ENCODE results near the gene CEP112. TPM values are rescaled to one million over a fixed set of nuclear protein-coding genes. Genes with fewer than 3 reads are reported as not detected.

CEP112 gene
- total and polyA plus RNA-seq, 2 donors (not counting 1 experiment from before 2014, with no cell fraction given) = 5.4 to 6.4 TPM

- peaks cover 2% of the 10 kb centered on the region for H3K36me3 ChIP-seq (ENCODE audit: control insufficient read depth, insufficient read depth, low read length)
- no peaks in the 10 kb centered on the region for H3K79me2 ChIP-seq (ENCODE audit: control insufficient read depth, insufficient read depth, low read length)
- H3K27me3 ChIP-seq (ENCODE audit: control insufficient read depth, insufficient read depth, low read length) = no peaks in the 10 kb centered on the region
- no peak overlapping the region for H3K27ac ChIP-seq (ENCODE audit: insufficient read depth, low read length)
- no peak overlapping the region for H2AFZ ChIP-seq (ENCODE audit: low read length)
- no peak overlapping the region for H3K4me3 ChIP-seq (replicated peaks in 1 of 4; ENCODE audit: control extremely low read depth in 1 of 4, insufficient read depth in 1 of 4, low read depth in 3 of 4, low read length in 4 of 4)
- no peaks in the 10 kb centered on the region for H3K4me1 ChIP-seq (ENCODE audit: control insufficient read depth, extremely low read depth, insufficient read depth, low read length)
- no peaks in the 10 kb centered on the region for H3K9me3 ChIP-seq (ENCODE audit: control insufficient read depth, insufficient read depth, low read depth, low read length)
- no peak for DNase-seq (ENCODE audit: low read depth in 2 of 2)
- H3K9ac ChIP-seq (ENCODE audit: insufficient read depth, low read length) = no peak overlapping the region
- H3K4me2 ChIP-seq (ENCODE audit: extremely low read depth, insufficient read depth, low read length) = no peak overlapping the region
- no peaks in the 10 kb centered on the region for H4K20me1 ChIP-seq (ENCODE audit: control insufficient read depth, extremely low read depth, insufficient read depth, low read length)
- TF ChIP-seq EZH2 (IDR thresholded peaks at IDR 0.05; ENCODE audit: low read length, missing control alignments) (no peak), CTCF (conservative IDR thresholded peaks at IDR 0.05 in 1 of 2, IDR thresholded peaks at IDR 0.05 in 1 of 2; ENCODE audit: low read depth in 1 of 2, low read length in 2 of 2) (no peak)
These were observed 228.8 kb downstream of the CEP112 start for GRCh38 chr17:65963179-65963578.

- H4K20me1 ChIP-seq (ENCODE audit: control insufficient read depth, extremely low read depth, insufficient read depth, low read length) = no peaks in the 10 kb centered on the region
- no peaks in the 10 kb centered on the region for H3K9me3 ChIP-seq (ENCODE audit: control insufficient read depth, insufficient read depth, low read depth, low read length)
- no peak overlapping the region for H3K4me3 ChIP-seq (replicated peaks in 1 of 4; ENCODE audit: control extremely low read depth in 1 of 4, insufficient read depth in 1 of 4, low read depth in 3 of 4, low read length in 4 of 4)
- no peaks in the 10 kb centered on the region for H3K79me2 ChIP-seq (ENCODE audit: control insufficient read depth, insufficient read depth, low read length)
- H3K9ac ChIP-seq (ENCODE audit: insufficient read depth, low read length) = no peak overlapping the region
- H3K27ac ChIP-seq (ENCODE audit: insufficient read depth, low read length) = no peak overlapping the region
- no peak overlapping the region for H3K4me2 ChIP-seq (ENCODE audit: extremely low read depth, insufficient read depth, low read length)
- H3K36me3 ChIP-seq (ENCODE audit: control insufficient read depth, insufficient read depth, low read length) = peaks cover 2% of the 10 kb centered on the region
- no peaks in the 10 kb centered on the region for H3K27me3 ChIP-seq (ENCODE audit: control insufficient read depth, insufficient read depth, low read length)
- H3K4me1 ChIP-seq (ENCODE audit: control insufficient read depth, extremely low read depth, insufficient read depth, low read length) = no peaks in the 10 kb centered on the region
- H2AFZ ChIP-seq (ENCODE audit: low read length) = no peak overlapping the region
- TF ChIP-seq CTCF (conservative IDR thresholded peaks at IDR 0.05 in 1 of 2, IDR thresholded peaks at IDR 0.05 in 1 of 2; ENCODE audit: low read depth in 1 of 2, low read length in 2 of 2) (no peak), EZH2 (IDR thresholded peaks at IDR 0.05; ENCODE audit: low read length, missing control alignments) (no peak)
- DNase-seq (ENCODE audit: low read depth in 2 of 2) = no peak
These were observed 232.3 kb downstream of the CEP112 start for GRCh38 chr17:65959630-65960029.

DNA sequence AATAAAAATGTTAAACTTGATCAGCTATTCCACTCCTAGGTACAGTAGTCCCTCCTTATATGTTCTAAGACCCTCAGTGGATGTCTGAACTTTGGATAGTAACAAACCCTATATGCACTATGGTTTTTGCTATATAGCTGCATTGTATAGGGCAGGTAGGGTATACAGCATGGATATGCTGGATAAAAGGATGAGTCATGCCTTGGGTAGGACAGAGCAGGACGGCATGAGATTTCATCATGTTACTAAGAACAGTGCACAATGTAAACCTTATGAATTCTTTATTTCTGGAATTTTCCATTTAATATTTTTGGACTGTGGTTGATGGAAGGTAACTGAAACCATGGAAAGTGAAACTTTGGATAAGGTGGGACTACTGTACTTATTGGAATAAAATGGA lies 235.1 kb downstream of the CEP112 start:
- H3K9me3 ChIP-seq (ENCODE audit: control insufficient read depth, insufficient read depth, low read depth, low read length) = no peaks in the 10 kb centered on the region

More for the DNA sequence above, 235.1 kb downstream of the CEP112 start:
- peak in 1 of 2 donors; percentile 28 for DNase-seq (ENCODE audit: low read depth in 2 of 2)
- Histone ChIP-seq H2AFZ (ENCODE audit: low read length) (no peak overlapping the region), H3K27ac (ENCODE audit: insufficient read depth, low read length) (no peak overlapping the region), H3K9ac (ENCODE audit: insufficient read depth, low read length) (no peak overlapping the region), H3K79me2 (ENCODE audit: control insufficient read depth, insufficient read depth, low read length) (no peaks in the 10 kb centered on the region), H3K4me1 (ENCODE audit: control insufficient read depth, extremely low read depth, insufficient read depth, low read length) (no peaks in the 10 kb centered on the region), H3K36me3 (ENCODE audit: control insufficient read depth, insufficient read depth, low read length) (peaks cover 2% of the 10 kb centered on the region), H3K4me2 (ENCODE audit: extremely low read depth, insufficient read depth, low read length) (no peak overlapping the region), H3K4me3 (replicated peaks in 1 of 4; ENCODE audit: control extremely low read depth in 1 of 4, insufficient read depth in 1 of 4, low read depth in 3 of 4, low read length in 4 of 4) (no peak overlapping the region), H4K20me1 (ENCODE audit: control insufficient read depth, extremely low read depth, insufficient read depth, low read length) (no peaks in the 10 kb centered on the region), H3K27me3 (ENCODE audit: control insufficient read depth, insufficient read depth, low read length) (no peaks in the 10 kb centered on the region)
- TF ChIP-seq CTCF (conservative IDR thresholded peaks at IDR 0.05 in 1 of 2, IDR thresholded peaks at IDR 0.05 in 1 of 2; ENCODE audit: low read depth in 1 of 2, low read length in 2 of 2) (no peak), EZH2 (IDR thresholded peaks at IDR 0.05; ENCODE audit: low read length, missing control alignments) (no peak)

All from fibroblast of lung (primary cell).